GM23338 (cell line): ENCODE measurements around the gene CRISPLD2. TPM values are rescaled to one million over a fixed set of nuclear protein-coding genes. Genes with fewer than 3 reads are reported as not detected.

Source experiments
- ATAC-seq: fragments of 200-7000 bp; cut with Tn5 transposase; 3 replicates; pipeline ENCODE4 v1.9.1; 2020
- DNase-seq: peaks from one replicate; pipeline ENCODE4 v3.0.0-alpha.2; 2015; ENCODE audit warnings: low spot score
- H2AFZ ChIP-seq: fragments of 200-600 bp; sonication (generic); 2 replicates; pipeline ENCODE4 v1.8.0; 2016; ENCODE audit warnings: antibody characterized with exemption, mild to moderate bottlenecking, moderate library complexity
- H3F3A ChIP-seq: fragments of 200-600 bp; sonication (generic); replicated peaks from 2 replicates; pipeline ENCODE4 v1.8.0; 2017; ENCODE audit warnings: antibody characterized with exemption, mixed run types, low read depth
- H3K27ac ChIP-seq: fragments of 200-600 bp; sonication (generic); 2 replicates; pipeline ENCODE4 v1.6.1; 2016; ENCODE audit warnings: low read depth
- H3K27me3 ChIP-seq: fragments of 200-600 bp; sonication (generic); 2 replicates; pipeline ENCODE4 v1.8.0; 2016; ENCODE audit warnings: mild to moderate bottlenecking, mixed run types, moderate library complexity; ENCODE audit not compliant: insufficient read depth
- H3K36me3 ChIP-seq: fragments of 200-600 bp; sonication (generic); 2 replicates; pipeline ENCODE4 v1.8.0; 2016; ENCODE audit warnings: mild to moderate bottlenecking; ENCODE audit not compliant: insufficient read depth
- H3K4me1 ChIP-seq: fragments of 200-600 bp; sonication (generic); 2 replicates; pipeline ENCODE4 v1.8.0; 2016; ENCODE audit warnings: mild to moderate bottlenecking, moderate library complexity; ENCODE audit not compliant: insufficient read depth
- H3K4me2 ChIP-seq: fragments of 200-600 bp; sonication (generic); 2 replicates; pipeline ENCODE4 v1.7.1; 2017; ENCODE audit warnings: mixed run types
- H3K4me3 ChIP-seq: fragments of 200-600 bp; sonication (generic); 2 replicates; pipeline ENCODE4 v1.6.1; 2016; ENCODE audit warnings: mixed run types
- H3K79me2 ChIP-seq: fragments of 200-600 bp; sonication (generic); replicated peaks from 2 replicates; pipeline ENCODE4 v1.8.0; 2017; ENCODE audit warnings: mild to moderate bottlenecking; ENCODE audit not compliant: insufficient read depth
- H3K9me2 ChIP-seq: fragments of 200-600 bp; sonication (generic); 2 replicates; pipeline ENCODE4 v1.8.0; 2017; ENCODE audit not compliant: insufficient read depth
- H4K20me1 ChIP-seq: fragments of 200-600 bp; sonication (generic); replicated peaks from 2 replicates; pipeline ENCODE4 v1.8.0; 2017; ENCODE audit warnings: mild to moderate bottlenecking; ENCODE audit not compliant: insufficient read depth
- H3K27ac Mint-ChIP-seq: 2 replicates; pipeline ENCODE4 v1.8.0; 2020; ENCODE audit warnings: inconsistent platforms, mild to moderate bottlenecking, moderate library complexity, mixed read lengths
- H3K27me3 Mint-ChIP-seq: 3 replicates; pipeline ENCODE4 v1.8.0; 2022; ENCODE audit warnings: low read depth, mild to moderate bottlenecking, moderate library complexity, mixed read lengths, inconsistent platforms; ENCODE audit not compliant: insufficient read depth, poor library complexity
- H3K36me3 Mint-ChIP-seq: 3 replicates; pipeline ENCODE4 v1.8.0; 2021; ENCODE audit warnings: low read depth, mild to moderate bottlenecking, inconsistent platforms, moderate library complexity, mixed read lengths
- H3K4me1 Mint-ChIP-seq: 3 replicates; pipeline ENCODE4 v1.8.0; 2020; ENCODE audit warnings: mild to moderate bottlenecking, inconsistent platforms, mixed read lengths
- H3K4me3 Mint-ChIP-seq: 3 replicates; pipeline ENCODE4 v1.8.0; 2021; ENCODE audit warnings: moderate library complexity, mild to moderate bottlenecking, inconsistent platforms, mixed read lengths
- H3K9me3 Mint-ChIP-seq: 3 replicates; pipeline ENCODE4 v1.8.0; 2020; ENCODE audit warnings: moderate library complexity, mild to moderate bottlenecking, inconsistent platforms, mixed read lengths
- CREB1 ChIP-seq: fragments of 250-450 bp; sonication (Bioruptor Pico); IDR thresholded peaks from 2 replicates; pipeline ENCODE4 v1.5.0; 2020; ENCODE audit warnings: low read depth, mild to moderate bottlenecking, moderate library complexity
- CTCF ChIP-seq, 2 experiments: fragments of 200-600 bp in 1 of 2; sonication (generic) in 1 of 2; conservative IDR thresholded peaks; 2 replicates each; pipeline versions ENCODE4 v1.5.1 to v1.6.1; 2016 to 2017; ENCODE audit warnings: antibody characterized with exemption in 2 of 2, low read depth in 2 of 2, mild to moderate bottlenecking in 2 of 2, moderate library complexity in 1 of 2
- EZH2phosphoT487 ChIP-seq: fragments of 200-600 bp; sonication (generic); IDR thresholded peaks from one replicate; pipeline ENCODE4 v1.8.1; 2018; ENCODE audit warnings: antibody characterized with exemption; ENCODE audit not compliant: unreplicated experiment
- JUNB ChIP-seq: IDR thresholded peaks from one replicate; pipeline ENCODE4 v1.6.1; 2016; ENCODE audit warnings: antibody characterized with exemption; ENCODE audit not compliant: unreplicated experiment
- NANOG ChIP-seq: IDR thresholded peaks from 2 replicates; pipeline ENCODE4 v1.6.1; 2016; ENCODE audit warnings: antibody characterized with exemption, borderline replicate concordance
- POLR2AphosphoS5 ChIP-seq: IDR thresholded peaks from 2 replicates; pipeline ENCODE4 v1.6.1; 2016; ENCODE audit warnings: antibody characterized with exemption, low read depth
- REST ChIP-seq: IDR thresholded peaks from one replicate; pipeline ENCODE4 v1.6.1; 2018; ENCODE audit warnings: antibody characterized with exemption; ENCODE audit not compliant: unreplicated experiment
- STAT1 ChIP-seq: IDR thresholded peaks from one replicate; pipeline ENCODE4 v1.6.1; 2016; ENCODE audit warnings: antibody characterized with exemption; ENCODE audit not compliant: unreplicated experiment
- ZNF114 ChIP-seq: fragments of 250-450 bp; sonication (Bioruptor Pico); IDR thresholded peaks from 2 replicates; pipeline ENCODE4 v1.5.0; 2020; ENCODE audit warnings: mild to moderate bottlenecking, moderate library complexity
- ZNF462 ChIP-seq: fragments of 250-450 bp; sonication (Bioruptor Pico); IDR thresholded peaks from 2 replicates; pipeline ENCODE4 v1.5.0; 2020; ENCODE audit warnings: mild to moderate bottlenecking, moderate library complexity
- polyA plus RNA-seq: library from polyadenylated mRNA; unstranded; fragments of >200 nt; fragmentation: Nextera tagmentation; extraction: Ambion mirVana; gene quantifications from 2 replicates; pipeline ENCODE4 v1.2.1, GENCODE V29; 2016
- total RNA-seq: library from RNA; depleted of rRNA; stranded (reverse); fragments of >200 nt; shearing (Covaris generic); gene quantifications from 2 replicates; pipeline ENCODE4 v1.2.3, GENCODE V29; 2014

CRISPLD2 gene
- total and polyA plus RNA-seq, 2 experiments from 2014 or later, result 2.6 to 8.3 TPM

GRCh38 chr16:84876873-84877606 is 57.3 kb downstream of the CRISPLD2 start (continued):
- TF ChIP-seq ZNF462 (CRISPR knock-in tag) (no peak), EZH2phosphoT487 (no peak), STAT1 (no peak), JUNB (no peak), CREB1 (CRISPR knock-in tag) (no peak)

GRCh38 chr16:84878770-84879169 is 59.0 kb downstream of the CRISPLD2 start:
- Mint-ChIP-seq H3K27ac (no peak overlapping the region), H3K36me3 (peaks cover 10% of the 10 kb centered on the region; the same call in 2 of the 3 replicates), H3K4me3 (no peak overlapping the region), H3K9me3 (no peaks in the 10 kb centered on the region), H3K27me3 (peaks cover 11% of the 10 kb centered on the region), H3K4me1 (peaks cover 16% of the 10 kb centered on the region)
- TF ChIP-seq NANOG, result no peak
- no peak for TF ChIP-seq CREB1 (CRISPR knock-in tag)
- no peak for TF ChIP-seq CTCF (conservative IDR thresholded peaks at IDR 0.05; ENCODE audit: low read depth in 2 of 2)
- no peak for TF ChIP-seq REST
- TF ChIP-seq ZNF114, result no peak
- TF ChIP-seq JUNB, result no peak
- TF ChIP-seq POLR2AphosphoS5, result no peak
- H3F3A ChIP-seq, result no peaks in the 10 kb centered on the region
- no peak overlapping the region for H3K4me2 ChIP-seq
- H3K36me3 ChIP-seq, result 0 out of 2 replicates have a peak, but pooled peaks cover 4% of the 10 kb centered on the region
- H3K27ac ChIP-seq, result no peak overlapping the region
- peaks cover 11% of the 10 kb centered on the region for H3K4me1 ChIP-seq
- no peaks in the 10 kb centered on the region for H4K20me1 ChIP-seq
- H3K9me2 ChIP-seq, result no peaks in the 10 kb centered on the region
- H3K4me3 ChIP-seq, result no peak overlapping the region
- no peaks in the 10 kb centered on the region for H3K27me3 ChIP-seq
- no peaks in the 10 kb centered on the region for H3K79me2 ChIP-seq
- DNase-seq (no peak), ATAC-seq (no peak)
- H2AFZ ChIP-seq, result no peak overlapping the region
